Activated B cell treated with CpG ODN at 0.5 μM for 24 hours (primary cell): ENCODE data around the gene PITPNB. TPM values are rescaled to one million over a fixed set of nuclear protein-coding genes. Genes with fewer than 3 reads are reported as not detected.

Experiments used
- ATAC-seq: fragments of 200-7000 bp; cut with Tn5 transposase; one replicate; pipeline ENCODE4 v1.10.0; 2021; ENCODE audit warnings: low read depth, mild to moderate bottlenecking, moderate library complexity
- CTCF ChIA-PET: fragments of 350-600 bp; sonication (Branson Sonifier 250); formaldehyde crosslinking; loops from one replicate; lab custom pipeline; 2021; ENCODE audit warnings: antibody characterized with exemption; lab: Charles Lee
- POLR2A ChIA-PET: fragments of 350-600 bp; sonication (Branson Sonifier 250); formaldehyde crosslinking; loops from one replicate; lab custom pipeline; 2021; ENCODE audit warnings: antibody characterized with exemption; lab: Charles Lee
- DNase-seq: peaks from one replicate; pipeline ENCODE4 v3.0.0; 2022
- H3K27ac Mint-ChIP-seq: one replicate; pipeline ENCODE4 v1.8.0; 2020; ENCODE audit warnings: mixed read lengths
- H3K27me3 Mint-ChIP-seq: one replicate; pipeline ENCODE4 v1.8.0; 2021; ENCODE audit warnings: mixed read lengths
- H3K36me3 Mint-ChIP-seq: one replicate; pipeline ENCODE4 v1.8.0; 2021; ENCODE audit warnings: low read depth, mixed read lengths
- H3K4me1 Mint-ChIP-seq: one replicate; pipeline ENCODE4 v1.8.0; 2021; ENCODE audit warnings: mixed read lengths
- H3K4me3 Mint-ChIP-seq: one replicate; pipeline ENCODE4 v1.8.0; 2020; ENCODE audit warnings: mild to moderate bottlenecking, mixed read lengths
- H3K9me3 Mint-ChIP-seq: one replicate; pipeline ENCODE4 v1.8.0; 2020; ENCODE audit warnings: mixed read lengths
- CTCF ChIP-seq: fragments of 200-600 bp; IDR thresholded peaks from one replicate; pipeline ENCODE4 v1.8.0; 2022; ENCODE audit warnings: antibody characterized with exemption, mild to moderate bottlenecking
- intact Hi-C: fragments of 100-400 bp; cut with micrococcal nuclease; formaldehyde crosslinking; loops from one replicate; pipeline ENCODE4 v1.15.1; 2024
- total RNA-seq: library from RNA; stranded (reverse); gene quantifications from 2 replicates; pipeline ENCODE4 v1.2.3, GENCODE V29; 2022

The PITPNB gene
- total RNA-seq, 1 donor from 2014 or later: 82.5 TPM

DNA sequence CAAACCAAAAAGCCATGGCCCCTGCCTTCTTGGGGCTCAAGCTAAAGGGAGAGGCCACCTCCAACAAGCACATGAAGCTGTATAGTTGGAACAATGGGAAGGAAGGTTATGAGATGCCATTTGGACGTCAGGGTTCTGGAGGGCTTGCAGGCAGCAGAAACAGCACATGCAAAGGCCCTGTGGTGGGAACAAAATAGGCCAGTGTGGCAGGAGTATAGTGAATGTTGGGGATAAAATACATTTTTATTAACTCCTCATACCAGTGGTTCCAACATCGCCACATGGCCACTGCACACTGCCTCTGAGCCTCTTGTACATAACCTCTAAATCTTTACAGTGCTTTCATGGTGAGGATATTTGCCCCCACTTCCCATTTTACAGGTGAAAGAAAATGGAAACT, 85.3 kb downstream of the PITPNB start:
- ATAC-seq (no peak), DNase-seq (no peak)
- no peak overlapping the region for H3K4me3 Mint-ChIP-seq
- H3K27me3 Mint-ChIP-seq: no peaks in the 10 kb centered on the region
- ChIA-PET CTCF (no interaction called here), POLR2A (no interaction called here)
- H3K27ac Mint-ChIP-seq: no peak overlapping the region
- H3K36me3 Mint-ChIP-seq: peaks cover 3% of the 10 kb centered on the region
- no peak for TF ChIP-seq CTCF
- H3K9me3 Mint-ChIP-seq: peaks cover 6% of the 10 kb centered on the region
- H3K4me1 Mint-ChIP-seq: no peaks in the 10 kb centered on the region
- intact Hi-C loops: no loop called here

DNA sequence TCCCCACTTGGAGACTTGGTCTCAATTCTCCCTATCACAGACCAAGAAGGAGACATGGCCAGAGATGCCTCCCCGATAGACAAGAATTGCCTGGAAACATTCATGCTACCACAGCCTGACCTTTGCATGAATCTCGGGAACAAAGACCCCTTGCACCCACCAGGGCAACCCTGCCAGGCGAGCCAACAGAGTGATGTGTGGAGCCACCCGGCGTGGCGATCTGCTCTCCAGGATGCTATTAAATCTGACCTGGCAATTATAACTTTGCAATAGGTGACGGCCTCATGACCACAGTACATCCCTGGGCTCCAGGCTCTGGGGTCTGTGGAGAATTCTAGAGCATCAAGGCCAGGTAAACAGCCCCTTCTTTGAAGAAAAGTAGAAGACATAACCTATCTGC, 86.5 kb downstream of the PITPNB start:
- Mint-ChIP-seq H3K27ac (no peak overlapping the region), H3K27me3 (no peaks in the 10 kb centered on the region), H3K4me1 (no peaks in the 10 kb centered on the region), H3K36me3 (peaks cover 3% of the 10 kb centered on the region), H3K4me3 (no peak overlapping the region), H3K9me3 (peaks cover 3% of the 10 kb centered on the region)
- intact Hi-C loops: no loop called here
- ChIA-PET CTCF (no interaction called here), POLR2A (interaction anchor here (0.7 kb wide), 1 partner anchor 27 kb away, joined by 3 read pairs; no protein-coding TSS in a partner anchor)
- TF ChIP-seq CTCF: no peak
- DNase-seq (no peak), ATAC-seq (no peak)

- H3K27ac Mint-ChIP-seq: no peak overlapping the region
- ChIA-PET CTCF (no interaction called here), POLR2A (no interaction called here)
- no peak for TF ChIP-seq CTCF
- DNase-seq (no peak), ATAC-seq (no peak)
- H3K36me3 Mint-ChIP-seq: peaks cover under 1% of the 10 kb centered on the region
- no peaks in the 10 kb centered on the region for H3K4me1 Mint-ChIP-seq
- no peaks in the 10 kb centered on the region for H3K27me3 Mint-ChIP-seq
- H3K9me3 Mint-ChIP-seq: no peaks in the 10 kb centered on the region
- intact Hi-C loops: no loop called here
- no peak overlapping the region for H3K4me3 Mint-ChIP-seq
Measured at GRCh38 chr22:27829620-27830019, 89.4 kb downstream of the PITPNB start.

DNA sequence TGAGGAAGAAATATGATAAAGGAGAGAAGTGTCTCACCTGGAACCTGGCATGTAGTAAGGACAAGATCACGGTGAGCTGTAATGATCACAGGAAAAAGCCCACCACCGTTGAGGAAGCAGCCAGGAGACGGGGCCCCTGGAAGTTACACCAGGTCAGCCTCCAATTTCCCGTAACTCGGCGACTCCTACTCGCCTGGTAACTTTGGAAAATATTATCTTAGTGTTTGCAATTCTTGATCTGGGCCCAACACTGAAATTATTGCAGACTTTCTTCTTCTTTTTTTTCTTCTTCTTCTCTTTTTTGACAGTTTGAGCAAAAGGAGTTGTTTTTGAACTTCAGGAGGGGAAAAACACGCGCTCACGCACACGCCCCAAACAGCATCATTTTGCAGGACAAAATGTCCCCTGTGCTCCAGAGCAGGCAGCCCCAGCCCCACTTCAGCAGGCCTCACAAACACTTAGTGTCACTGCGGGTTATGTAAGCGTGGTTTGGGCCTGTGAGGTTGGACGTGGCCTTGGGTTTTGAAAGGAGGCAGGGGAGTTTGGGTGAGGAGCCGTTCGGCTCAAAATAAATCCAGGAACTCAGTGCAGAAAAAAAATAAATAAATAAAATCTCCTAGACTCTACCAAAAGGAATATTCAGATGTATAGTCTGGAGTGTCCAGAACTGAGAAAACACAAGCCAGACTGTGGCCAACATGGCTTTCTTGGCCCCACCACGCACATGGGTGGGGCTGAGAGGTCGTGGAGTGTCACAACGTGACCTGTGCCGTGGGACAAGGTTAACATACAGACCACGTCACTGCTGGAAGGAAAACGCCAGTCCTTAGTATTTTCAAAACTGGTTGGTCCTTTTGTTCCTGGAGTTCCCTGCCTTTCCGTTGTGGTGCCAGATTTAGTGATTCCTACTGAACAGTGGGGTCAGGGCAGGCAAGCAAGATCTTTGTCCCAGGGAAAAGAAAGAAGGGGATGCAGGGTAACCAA, 91.2 kb downstream of the PITPNB start:
- no peaks in the 10 kb centered on the region for H3K9me3 Mint-ChIP-seq
- H3K27me3 Mint-ChIP-seq: no peaks in the 10 kb centered on the region
- CTCF ChIA-PET: no interaction called here
- POLR2A ChIA-PET: no interaction called here
- TF ChIP-seq CTCF: no peak
- ATAC-seq: no peak
- no peak for DNase-seq
- no peak overlapping the region for H3K4me3 Mint-ChIP-seq
- intact Hi-C loops: no loop called here
- H3K36me3 Mint-ChIP-seq: no peaks in the 10 kb centered on the region
- no peaks in the 10 kb centered on the region for H3K4me1 Mint-ChIP-seq
- H3K27ac Mint-ChIP-seq: no peak overlapping the region

GRCh38 chr22:27825174-27825573, 93.9 kb downstream of the PITPNB start:
- Mint-ChIP-seq H3K36me3 (no peaks in the 10 kb centered on the region), H3K4me1 (no peaks in the 10 kb centered on the region), H3K9me3 (no peaks in the 10 kb centered on the region), H3K4me3 (no peak overlapping the region), H3K27ac (no peak overlapping the region), H3K27me3 (no peaks in the 10 kb centered on the region)
- no peak for DNase-seq
- POLR2A ChIA-PET: no interaction called here
- intact Hi-C loops: no loop called here
- CTCF ChIA-PET: no interaction called here
- no peak for ATAC-seq
- TF ChIP-seq CTCF: no peak
